Measurements from ENCODE around the gene ATL2.
"Not testable (repeated sequence)": the region's sequence is repeated elsewhere in the genome, so short reads cannot be mapped to it uniquely, and the experiment has no call there.

ATL2 gene

DNA sequence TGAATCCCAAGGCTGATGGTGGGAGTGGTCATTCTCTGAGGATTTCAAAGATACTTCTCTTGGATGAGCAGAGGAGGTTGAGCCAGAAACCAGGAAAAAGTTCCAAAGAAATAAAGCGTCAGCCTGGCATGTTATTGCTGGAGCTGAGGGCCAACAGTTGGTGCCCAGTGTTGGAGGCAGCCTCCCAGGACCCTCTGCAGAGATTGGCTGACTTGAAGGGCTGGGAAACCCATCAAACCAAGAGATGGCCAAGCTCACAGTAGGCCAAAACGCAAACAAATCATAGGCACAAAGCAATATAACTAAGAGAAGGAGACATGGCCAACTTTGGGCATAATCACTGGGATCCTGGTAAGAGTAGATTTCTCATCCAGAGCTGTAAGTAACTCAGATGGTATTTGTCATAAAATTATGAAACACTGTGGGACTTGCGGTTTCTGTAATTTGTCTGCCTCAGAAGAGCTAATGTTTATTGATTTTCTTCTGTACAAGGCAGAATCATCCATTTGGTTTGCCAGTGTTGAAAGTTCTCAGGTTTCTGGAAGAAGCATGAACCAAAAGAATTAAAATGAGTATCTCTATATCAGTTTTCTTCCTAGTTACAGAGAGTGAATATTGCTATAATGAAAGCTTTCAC lies 108.3 kb downstream of the ATL2 start:
- no peak for DNase-seq

DNA sequence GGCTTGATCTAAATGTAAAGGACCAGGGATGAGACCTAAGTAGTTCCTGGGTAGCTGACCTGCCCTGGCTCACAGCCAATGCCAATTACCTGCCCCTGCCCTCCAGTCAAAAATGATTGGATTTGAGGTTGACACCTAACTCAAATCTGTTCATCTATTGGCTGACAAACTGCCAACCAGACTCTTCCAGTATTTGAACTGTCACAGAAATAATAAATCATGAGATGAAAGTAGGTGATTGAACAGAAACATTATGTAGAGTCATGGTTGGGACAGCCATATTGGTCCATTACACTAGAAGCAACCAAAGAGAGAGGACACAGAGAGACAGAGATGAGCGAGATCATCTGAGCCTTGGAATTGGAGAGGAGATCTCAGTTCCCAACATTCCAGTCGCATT lies 109.1 kb downstream of the ATL2 start:
- no peak for DNase-seq

DNA sequence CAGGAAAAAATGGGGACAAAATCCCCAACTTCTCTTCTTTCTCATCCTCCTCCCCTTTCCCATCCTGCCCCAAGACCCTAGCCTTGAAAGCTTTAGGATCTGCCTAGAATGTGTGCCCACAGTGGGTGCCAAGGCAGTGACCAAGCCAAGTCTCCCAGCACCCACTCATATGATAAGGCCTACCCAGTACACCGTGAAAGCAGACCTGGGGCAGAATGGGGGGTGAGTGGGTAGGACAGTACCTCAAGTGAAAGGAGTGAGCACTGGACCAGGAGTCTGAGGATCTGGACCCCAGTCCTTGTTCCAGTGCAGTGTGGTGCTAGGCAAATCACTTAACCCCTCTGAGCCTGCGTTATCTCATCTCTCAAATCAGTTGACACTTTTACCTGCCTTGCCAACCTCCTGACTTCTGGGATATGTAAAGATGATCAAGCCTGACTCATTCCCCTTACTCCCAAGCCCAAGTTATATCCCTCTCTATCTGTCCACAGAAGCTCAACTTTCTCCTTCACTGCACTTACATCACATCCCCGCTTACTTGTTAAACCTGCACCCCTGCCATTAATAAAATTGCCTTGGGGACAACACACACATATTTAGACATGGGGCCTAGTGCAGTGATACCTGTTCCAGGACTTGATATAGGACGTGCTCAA lies 109.7 kb downstream of the ATL2 start:
- no peak for DNase-seq

DNA sequence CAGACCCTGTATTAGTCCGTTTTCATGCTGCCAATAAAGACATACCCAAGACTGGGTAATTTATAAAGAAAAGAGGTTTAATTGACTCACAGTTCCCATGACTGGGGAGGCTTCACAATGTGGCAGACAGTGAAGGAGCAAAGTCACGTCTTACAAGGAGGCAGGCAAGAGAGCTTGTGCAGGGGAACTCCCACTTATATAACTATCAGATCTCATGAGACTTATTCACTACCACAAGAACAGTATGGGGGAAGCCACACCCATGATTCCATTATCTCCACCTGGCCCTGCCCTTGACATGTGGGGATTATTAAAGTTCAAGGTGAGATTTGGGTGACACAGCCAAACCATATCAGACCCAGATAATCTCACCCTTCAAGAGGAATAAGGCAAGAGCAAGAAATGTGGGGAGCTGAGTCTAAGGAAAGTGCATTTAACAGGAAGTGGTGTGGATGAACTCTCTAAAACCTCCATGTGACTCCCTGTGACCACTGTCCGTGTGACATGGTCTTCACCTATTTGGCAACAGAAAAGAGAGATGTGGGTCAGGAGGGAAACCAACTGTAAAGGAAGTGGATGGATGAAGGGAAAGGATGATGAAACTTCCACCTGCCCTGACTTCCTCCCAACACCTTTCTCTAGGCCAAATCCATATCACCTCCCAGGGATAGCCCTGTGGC lies 110.6 kb downstream of the ATL2 start:
- no peak for DNase-seq

DNA sequence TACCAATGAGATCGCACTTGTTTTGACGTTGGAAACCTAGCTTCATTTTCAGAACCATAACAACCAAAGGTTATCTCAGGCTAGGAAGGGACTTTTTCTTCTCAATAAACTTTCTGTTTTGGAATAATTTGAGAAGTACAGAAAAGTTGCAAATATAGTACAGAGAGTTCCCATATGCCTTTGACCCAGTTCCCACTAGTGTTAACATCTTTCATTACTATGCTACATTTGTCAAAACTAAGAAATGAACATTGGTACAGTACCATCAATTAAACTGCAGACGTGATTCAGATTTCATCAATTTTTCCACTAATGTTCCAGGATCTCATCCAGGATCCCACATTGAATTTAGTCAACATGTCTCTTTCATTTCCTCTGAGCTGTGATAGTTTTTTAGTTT lies 111.6 kb downstream of the ATL2 start:
- DNase-seq, result no peak

DNA sequence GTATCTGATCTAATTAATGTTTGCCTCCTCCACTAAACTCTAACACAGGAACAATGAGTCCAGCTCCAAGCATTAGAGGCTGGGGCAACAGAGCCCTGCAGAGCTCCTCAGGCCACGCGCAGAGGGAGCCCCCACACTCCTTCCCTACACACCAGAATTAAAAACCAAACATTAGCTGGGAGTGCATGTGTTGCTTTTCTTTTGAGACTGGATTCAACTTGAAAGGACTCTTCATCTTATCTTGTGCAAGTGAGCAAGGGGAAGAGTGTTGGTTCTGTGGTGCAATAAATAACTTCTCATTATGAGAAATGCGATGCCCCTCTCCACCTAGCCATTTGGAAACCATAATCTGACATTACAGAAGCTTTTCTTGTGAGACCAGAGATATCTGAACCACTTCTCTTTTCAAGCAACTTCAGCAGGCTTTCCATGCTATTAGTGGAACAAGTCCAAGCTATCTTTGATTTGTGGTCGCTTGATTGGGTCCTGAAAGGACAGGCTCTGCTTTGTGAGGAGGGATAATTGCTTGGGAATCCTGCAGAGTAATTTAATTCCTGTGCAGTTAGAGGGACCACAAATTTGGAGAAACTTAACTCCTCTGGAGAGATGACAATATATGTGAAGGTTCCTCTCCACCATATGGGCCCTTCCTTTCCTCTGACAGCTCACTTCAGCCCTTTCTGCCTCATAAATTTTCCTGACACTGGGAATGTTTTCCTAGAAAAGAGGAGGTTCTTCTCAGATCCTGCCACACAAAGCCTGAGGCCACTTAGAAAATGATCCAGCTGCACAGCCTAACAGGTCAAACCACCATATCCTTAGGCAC lies 112.5 kb downstream of the ATL2 start:
- no peak for DNase-seq

DNA sequence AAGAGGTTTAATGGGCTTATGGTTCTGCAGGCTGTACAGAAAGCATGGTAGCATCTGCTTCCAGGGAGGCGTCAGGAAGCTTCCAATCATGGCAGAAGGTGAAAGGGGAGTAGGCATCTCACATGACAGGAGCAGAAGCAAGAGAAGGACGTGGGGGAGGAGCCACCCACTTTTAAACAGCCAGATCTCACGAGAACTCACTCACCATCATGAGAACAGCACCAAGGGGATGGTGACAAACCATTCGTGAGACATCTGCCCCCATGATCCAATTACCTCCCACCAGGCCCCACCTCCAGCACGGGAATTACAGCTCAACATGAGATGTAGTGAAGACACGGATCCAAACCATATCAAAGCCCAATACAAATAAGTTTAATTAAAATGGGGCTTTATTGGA lies 113.8 kb downstream of the ATL2 start:
- DNase-seq, result no peak

DNA sequence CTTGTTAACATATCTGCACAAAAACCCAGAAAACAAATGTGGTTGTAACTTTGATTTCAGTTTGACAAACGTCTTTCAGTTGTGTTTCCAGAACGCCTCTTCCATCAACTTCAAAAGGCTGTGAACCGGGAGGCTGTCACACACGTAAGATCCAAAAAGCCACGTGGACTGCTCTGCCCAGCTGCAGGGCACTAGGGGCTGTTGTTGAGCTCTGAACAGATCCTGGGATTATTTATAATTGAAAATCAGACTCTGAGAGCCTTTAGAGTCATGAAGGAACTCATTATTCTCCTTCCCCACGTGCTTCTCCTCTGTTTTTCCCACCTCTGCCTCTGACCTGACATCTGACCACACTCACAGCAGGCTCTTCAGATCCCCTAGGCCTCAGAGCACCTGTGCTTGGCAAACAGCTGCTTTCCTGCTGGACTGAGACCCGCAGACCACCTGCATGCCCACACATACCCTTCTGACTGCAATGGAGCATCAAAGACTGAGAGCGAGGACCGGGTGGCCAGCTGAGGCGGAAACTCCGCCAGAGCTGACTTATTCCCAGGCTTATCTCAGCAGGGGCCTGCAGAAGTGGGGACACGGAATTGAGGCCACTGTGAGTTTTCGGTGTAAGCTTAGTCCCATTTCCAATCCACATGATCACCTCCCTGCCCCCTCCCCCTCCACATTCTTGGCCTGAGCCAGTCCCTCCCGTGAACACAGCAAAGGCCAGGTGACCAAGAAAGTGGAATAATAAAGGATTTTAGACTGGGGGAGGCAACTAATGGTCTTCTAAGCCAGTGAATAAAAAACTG lies 114.8 kb downstream of the ATL2 start:
- DNase-seq, result no peak

DNA sequence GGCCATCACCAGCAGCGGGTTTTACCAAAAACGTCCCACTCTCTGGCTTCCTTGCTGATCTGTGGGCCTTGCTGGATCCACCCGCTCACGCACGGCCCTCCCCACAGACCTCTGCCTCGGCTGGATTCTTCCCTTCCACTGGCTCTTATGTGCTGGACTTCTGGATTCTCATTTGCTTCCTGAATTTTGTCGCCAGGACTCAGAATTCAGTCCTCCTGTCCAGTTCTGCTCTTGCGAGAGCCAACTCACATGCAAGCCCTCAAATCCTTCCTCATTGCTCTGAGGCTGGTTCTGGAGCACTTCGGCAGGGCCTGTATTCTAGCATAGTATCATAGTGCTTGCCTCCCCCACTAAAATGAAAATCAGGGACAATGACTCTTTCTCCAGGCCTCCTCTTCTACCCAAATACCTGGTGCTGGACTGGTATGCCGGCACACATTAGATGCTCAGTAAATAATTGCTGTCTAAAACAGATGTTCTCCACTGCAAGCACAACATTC lies 115.5 kb downstream of the ATL2 start:
- DNase-seq, result no peak

DNA sequence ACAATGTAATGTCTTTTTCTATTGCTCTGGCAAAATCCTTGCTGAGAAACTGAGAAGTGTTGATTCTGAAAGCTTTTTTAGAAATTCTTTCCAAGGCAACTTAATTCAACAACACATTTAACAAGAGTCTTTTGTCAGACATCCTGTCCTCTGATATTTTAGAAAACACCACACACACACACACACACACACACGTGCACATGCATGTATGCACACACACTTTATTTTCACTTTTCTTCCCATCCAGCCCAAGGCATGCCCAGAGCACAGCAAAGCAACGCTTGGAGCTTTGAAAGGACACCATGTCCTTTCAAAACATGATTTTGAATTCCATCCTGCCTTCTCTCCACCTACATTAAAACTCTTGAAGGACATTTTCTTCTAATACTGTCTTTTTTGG lies 116.1 kb downstream of the ATL2 start:
- no peak for DNase-seq

DNA sequence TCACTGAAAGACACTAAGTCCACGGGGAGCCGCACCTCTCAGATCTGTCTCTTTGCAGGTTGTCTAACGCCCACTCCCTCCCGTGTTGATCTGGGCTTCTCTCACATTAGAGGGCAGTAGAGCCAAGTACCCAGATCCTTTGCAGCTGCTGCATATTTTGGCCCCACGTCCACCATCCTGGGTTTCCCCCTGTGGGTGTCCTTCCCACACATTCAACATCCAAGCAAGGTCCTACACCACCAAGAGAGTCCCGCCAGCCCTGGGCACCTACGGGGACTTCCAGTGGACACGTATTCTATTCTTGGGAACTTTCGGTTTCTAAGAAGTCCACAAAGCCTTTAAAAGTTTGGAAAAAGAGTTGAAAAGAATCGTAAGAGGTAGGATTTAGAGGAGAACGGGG lies 116.6 kb downstream of the ATL2 start:
- DNase-seq, result no peak

DNA sequence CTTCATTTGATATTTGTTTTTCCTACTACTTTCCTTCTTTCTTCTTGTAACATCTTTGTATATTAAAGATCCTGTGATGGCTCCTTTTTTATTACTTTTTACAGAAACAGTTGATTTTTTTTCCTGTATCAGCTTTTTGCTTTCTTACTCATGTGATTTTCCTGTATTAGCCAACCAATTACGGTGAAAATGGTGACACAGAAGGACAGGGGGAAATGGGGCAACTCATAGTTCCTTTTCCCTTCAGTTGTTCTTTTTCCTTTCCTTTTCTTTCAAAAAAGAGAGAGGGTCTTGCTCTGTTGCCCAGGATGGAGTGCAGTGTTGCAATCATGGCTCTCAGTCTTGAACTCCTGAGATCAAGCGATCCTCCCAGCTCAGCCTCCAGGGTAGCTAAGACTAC lies 117.8 kb downstream of the ATL2 start:
- no peak for DNase-seq

DNA sequence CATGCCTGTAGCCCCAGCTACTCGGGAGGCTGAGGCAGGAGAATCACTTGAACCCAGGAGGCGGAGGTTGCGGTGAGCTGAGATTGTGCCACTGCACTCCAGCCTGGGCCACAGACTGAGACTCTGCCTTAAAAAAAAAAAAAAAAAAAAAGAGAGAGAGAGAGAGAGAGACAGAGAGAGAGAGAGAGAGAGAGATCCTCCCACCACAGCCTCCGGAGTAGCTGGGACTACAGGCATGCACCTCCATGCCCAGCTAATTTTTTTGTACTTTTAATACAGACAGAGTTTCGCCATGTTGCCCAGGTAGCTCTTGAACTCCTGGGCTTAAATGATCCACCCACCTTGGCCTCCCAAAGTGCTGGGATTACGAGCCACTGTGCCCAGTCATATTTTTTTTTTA lies 119.4 kb downstream of the ATL2 start:
- DNase-seq, result not testable (repeated sequence)

DNA sequence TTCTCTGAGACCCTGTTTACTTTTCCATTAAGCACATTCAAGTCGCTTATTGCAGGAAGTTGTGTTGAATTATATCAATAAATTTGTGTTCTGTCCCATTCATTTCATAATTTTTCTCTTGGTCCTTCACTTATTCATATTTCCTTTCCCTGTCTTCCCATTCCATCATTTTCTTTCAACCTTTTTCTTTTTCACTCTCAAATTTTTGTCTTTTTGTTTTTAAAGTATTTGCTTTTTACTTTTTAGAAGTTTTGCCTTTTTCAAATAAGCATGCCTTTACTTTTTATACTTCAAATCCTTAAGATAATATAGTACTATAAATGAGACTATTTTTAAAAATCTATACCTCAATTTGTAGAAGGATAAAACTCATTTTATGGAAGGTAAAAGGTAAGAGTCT lies 120.5 kb downstream of the ATL2 start:
- DNase-seq, result no peak

DNA sequence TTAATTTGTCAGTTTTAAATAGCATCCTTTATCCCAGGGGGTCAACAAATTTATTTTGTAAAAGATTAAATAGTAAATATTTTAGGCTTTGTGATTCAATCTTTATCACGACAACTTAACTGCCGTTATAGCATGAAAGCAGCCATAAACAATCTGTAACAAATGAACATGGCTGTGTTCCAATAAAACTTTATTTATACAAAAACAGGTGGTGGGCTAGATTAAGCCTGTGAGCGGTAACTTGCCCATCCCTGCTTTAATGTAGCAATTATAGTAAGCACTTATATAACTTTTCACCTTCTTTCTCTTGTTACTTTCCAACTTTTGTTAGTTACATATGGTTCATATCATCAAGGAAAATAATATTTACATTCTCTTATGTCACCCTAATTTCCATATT lies 121.9 kb downstream of the ATL2 start:
- no peak for DNase-seq

DNA sequence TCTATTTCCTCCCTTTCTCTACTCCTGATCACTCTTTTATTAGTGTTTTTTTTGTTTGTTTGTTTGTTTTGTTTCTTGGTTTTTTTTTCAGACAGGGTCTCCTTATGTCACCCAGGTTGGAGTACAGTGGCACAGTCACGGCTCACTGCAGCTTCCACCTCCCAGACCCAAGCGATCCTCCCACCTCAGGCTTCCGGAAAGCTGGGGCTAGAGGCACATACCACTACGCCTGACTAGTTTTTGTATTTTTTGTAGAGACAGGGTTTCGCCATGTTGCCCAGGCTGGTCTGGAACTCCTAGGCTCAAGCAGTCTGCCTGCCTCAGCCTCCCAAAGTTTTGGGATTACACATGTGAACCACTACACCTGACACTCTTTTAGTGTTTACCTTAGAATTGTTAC lies 122.3 kb downstream of the ATL2 start:
- DNase-seq, result no peak

DNA sequence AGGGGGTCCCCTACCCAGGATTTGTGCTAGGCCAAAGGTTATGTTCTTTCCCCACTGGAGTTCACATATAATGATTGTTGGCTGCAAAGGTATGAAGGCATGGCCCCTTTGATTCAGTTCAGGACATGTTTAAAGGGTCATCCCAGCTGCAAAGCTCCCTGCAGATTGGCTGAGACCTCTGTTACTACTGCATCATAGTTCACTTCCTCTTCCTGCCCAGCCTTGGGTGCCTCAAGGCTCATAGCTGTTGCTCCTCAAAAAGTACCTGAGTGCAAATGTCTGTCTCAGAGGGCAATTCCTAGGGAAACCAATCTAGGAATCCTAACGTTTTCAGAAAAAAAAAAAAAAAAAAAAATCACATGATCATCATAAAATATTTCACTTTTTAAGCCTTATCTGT lies 125.1 kb downstream of the ATL2 start:
- DNase-seq, result no peak

DNA sequence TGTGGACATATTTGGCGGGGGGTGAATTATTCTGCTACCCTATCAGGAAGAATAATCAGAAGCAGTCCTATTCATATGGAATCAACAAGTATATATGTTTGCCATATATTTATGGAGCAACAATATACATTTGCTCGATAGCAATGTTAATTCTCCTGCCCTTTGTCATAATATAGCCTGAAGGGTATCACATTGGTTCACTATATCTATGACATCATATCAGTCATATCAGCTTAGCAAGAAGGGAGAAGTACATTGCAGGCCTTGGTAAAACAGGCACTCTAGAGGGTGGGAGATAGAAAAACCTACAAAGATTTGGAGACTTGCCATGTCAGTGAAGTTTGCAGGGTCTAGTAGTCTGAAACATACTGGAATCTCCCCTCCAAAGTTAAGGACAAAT lies 128.4 kb downstream of the ATL2 start:
- DNase-seq, result no peak

DNA sequence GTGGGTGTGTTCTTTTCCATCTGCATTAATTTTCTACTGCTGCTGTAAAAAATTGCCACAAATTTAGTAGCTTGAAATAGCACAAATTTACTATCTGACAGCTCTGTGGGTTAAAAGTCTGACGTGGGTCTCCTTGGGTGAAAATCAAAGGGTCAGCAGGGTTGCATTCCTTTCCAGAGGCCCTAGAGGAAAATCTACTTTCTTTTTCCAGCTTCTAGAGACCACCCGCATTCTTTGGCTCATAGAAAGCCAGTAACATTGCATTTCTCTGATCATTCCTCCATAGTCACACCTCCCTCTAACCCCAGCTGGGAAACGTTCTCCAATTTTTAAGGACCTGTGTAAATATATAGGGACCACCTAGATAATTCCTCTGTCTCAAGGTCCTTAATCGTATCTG lies 128.8 kb downstream of the ATL2 start:
- no peak for DNase-seq

DNA sequence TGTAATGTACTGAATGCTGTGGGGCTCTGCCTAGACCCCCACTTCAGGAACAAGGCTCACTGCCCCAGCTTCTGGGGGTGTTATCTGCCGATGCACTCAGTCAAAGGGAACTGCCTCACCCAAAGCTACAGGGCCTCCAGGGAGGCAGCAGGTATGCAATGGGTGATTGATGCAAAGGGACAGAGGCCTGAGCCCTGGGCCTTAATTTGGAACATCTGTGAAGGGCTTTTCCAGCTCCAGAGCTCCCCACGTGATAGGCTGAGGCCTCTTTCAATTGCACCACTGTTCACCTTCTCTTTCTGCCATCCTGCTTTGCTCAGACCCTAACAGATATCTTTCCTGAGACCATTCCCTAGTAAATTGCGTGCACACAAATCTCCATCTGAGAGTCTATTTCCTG lies 131.0 kb downstream of the ATL2 start:
- no peak for DNase-seq

DNA sequence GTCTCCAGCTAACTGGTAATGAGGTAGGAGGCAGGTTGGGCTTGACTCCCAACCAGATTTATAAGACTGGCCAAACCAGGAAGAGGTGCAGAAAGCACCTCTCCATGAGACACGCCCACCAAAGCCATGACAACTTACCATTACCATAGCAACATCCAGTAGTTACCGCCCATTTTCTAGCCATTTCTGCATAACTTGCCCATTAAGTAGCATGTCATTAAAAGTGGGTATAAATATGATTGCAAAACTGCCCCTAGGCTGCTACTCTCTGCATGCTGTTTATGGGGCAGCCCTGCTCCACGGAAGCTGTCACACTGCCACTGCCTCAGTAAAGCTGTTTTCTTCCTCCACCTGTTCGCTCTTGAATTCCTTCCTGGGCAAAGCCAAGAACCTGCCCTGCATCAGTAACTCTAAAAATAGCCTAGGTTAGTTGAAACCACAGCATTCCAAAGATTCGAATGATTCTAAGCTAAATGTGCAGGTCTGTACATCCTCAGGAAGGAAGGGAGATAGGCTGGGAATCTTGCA lies 131.9 kb downstream of the ATL2 start:
- no peak for DNase-seq

DNA sequence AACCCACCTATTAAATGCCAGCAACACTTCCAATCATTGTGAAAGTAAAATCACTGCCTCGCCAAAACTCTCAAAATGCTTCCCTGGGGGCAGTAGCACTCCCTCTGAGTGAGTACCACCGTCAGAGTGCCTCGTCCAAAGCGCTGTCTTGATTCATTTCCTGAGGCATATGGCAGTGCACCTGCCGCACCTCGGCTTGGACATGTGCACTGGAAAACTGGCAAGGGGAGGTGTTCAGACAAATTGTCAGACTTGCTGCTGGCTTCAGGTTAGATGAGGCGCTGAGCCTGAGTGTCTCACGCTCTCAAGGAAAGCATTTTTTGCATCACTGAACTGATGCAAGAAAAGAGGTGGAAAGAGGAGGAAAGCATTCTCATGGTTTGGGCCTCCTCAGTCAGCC lies 132.8 kb downstream of the ATL2 start:
- no peak for DNase-seq
